WTC11 (cell line): ENCODE results near the gene FASTKD3. TPM values are rescaled to one million over a fixed set of nuclear protein-coding genes. Genes with fewer than 3 reads are reported as not detected.

Source experiments
- ATAC-seq: fragments of 200-7000 bp; cut with Tn5 transposase; 2 replicates; pipeline ENCODE4 v1.10.0; 2021; ENCODE audit warnings: mild to moderate bottlenecking, moderate library complexity
- CTCF ChIA-PET: fragments of 300-600 bp; sonication (Branson Sonifier 250); formaldehyde crosslinking; loops from one replicate; lab custom pipeline; 2021; ENCODE audit warnings: antibody characterized with exemption; lab: Charles Lee
- POLR2A ChIA-PET: fragments of 350-600 bp; sonication (Branson Sonifier 250); formaldehyde crosslinking; loops from one replicate; lab custom pipeline; 2021; ENCODE audit warnings: antibody characterized with exemption; lab: Charles Lee
- DNase-seq: peaks from one replicate; pipeline ENCODE4 v3.0.0; 2021; ENCODE audit warnings: low spot score
- H3K27ac Mint-ChIP-seq: 2 replicates; pipeline ENCODE4 v1.8.0; 2021; ENCODE audit warnings: mixed read lengths
- H3K27me3 Mint-ChIP-seq: 2 replicates; pipeline ENCODE4 v1.8.0; 2021; ENCODE audit warnings: low read depth, mild to moderate bottlenecking, moderate library complexity, mixed read lengths
- H3K36me3 Mint-ChIP-seq: 2 replicates; pipeline ENCODE4 v1.8.0; 2021; ENCODE audit warnings: mixed read lengths
- H3K4me1 Mint-ChIP-seq: 2 replicates; pipeline ENCODE4 v1.8.0; 2022; ENCODE audit warnings: mixed read lengths
- H3K4me3 Mint-ChIP-seq: 2 replicates; pipeline ENCODE4 v1.8.0; 2021; ENCODE audit warnings: mild to moderate bottlenecking, moderate library complexity, mixed read lengths
- H3K9me3 Mint-ChIP-seq: 2 replicates; pipeline ENCODE4 v1.8.0; 2021; ENCODE audit warnings: mixed read lengths
- CBFB ChIP-seq: sonication (generic); formaldehyde crosslinking; IDR thresholded peaks from 2 replicates; pipeline ENCODE4 v1.8.1; 2022; ENCODE audit warnings: mild to moderate bottlenecking, low read depth, missing genetic modification reagents
- CREM ChIP-seq: sonication (generic); formaldehyde crosslinking; IDR thresholded peaks from 2 replicates; pipeline ENCODE4 v1.8.1; 2022; ENCODE audit warnings: mild to moderate bottlenecking, missing genetic modification reagents, moderate library complexity
- E2F5 ChIP-seq: sonication (generic); formaldehyde crosslinking; IDR thresholded peaks from 2 replicates; pipeline ENCODE4 v1.8.1; 2022; ENCODE audit warnings: mild to moderate bottlenecking, moderate library complexity, missing genetic modification reagents
- ESRRA ChIP-seq: sonication (generic); formaldehyde crosslinking; IDR thresholded peaks from 2 replicates; pipeline ENCODE4 v1.8.1; 2022; ENCODE audit warnings: mild to moderate bottlenecking, missing genetic modification reagents, borderline replicate concordance
- FOXP1 ChIP-seq: sonication (generic); formaldehyde crosslinking; IDR thresholded peaks from 2 replicates; pipeline ENCODE4 v1.8.0; 2022; ENCODE audit warnings: missing genetic modification reagents, mild to moderate bottlenecking, moderate library complexity, borderline replicate concordance
- IRF1 ChIP-seq: sonication (generic); formaldehyde crosslinking; IDR thresholded peaks from 2 replicates; pipeline ENCODE4 v1.8.0; 2023; ENCODE audit warnings: missing genetic modification reagents
- PRDM15 ChIP-seq: sonication (generic); formaldehyde crosslinking; IDR thresholded peaks from 2 replicates; pipeline ENCODE4 v1.8.0; 2022; ENCODE audit warnings: missing genetic modification reagents
- ZBTB43 ChIP-seq: sonication (generic); formaldehyde crosslinking; IDR thresholded peaks from 2 replicates; pipeline ENCODE4 v1.8.1; 2023; ENCODE audit warnings: mild to moderate bottlenecking, missing genetic modification reagents
- ZNF219 ChIP-seq: sonication (generic); formaldehyde crosslinking; IDR thresholded peaks from 2 replicates; pipeline ENCODE4 v1.8.0; 2023; ENCODE audit warnings: missing genetic modification reagents, mild to moderate bottlenecking, borderline replicate concordance
- ZNF263 ChIP-seq: sonication (generic); formaldehyde crosslinking; IDR thresholded peaks from 2 replicates; pipeline ENCODE4 v1.8.1; 2022; ENCODE audit warnings: low read depth, mild to moderate bottlenecking, moderate library complexity, missing genetic modification reagents
- ZNF671 ChIP-seq: fragments of 250-450 bp; sonication (Bioruptor Pico); IDR thresholded peaks from 2 replicates; pipeline ENCODE4 v1.8.0; 2021; ENCODE audit warnings: mild to moderate bottlenecking
- total RNA-seq: library from RNA; stranded (reverse); gene quantifications from 3 replicates; pipeline ENCODE4 v1.2.3, GENCODE V29; 2021
- TF ChIP-seq, protein P1 (sequence below): sonication (generic); formaldehyde crosslinking; IDR thresholded peaks from 2 replicates; pipeline ENCODE4 v1.8.0; 2023; ENCODE audit warnings: mild to moderate bottlenecking, missing genetic modification reagents

The FASTKD3 gene
- total RNA-seq, 1 experiment from 2014 or later: 8.7 TPM

DNA sequence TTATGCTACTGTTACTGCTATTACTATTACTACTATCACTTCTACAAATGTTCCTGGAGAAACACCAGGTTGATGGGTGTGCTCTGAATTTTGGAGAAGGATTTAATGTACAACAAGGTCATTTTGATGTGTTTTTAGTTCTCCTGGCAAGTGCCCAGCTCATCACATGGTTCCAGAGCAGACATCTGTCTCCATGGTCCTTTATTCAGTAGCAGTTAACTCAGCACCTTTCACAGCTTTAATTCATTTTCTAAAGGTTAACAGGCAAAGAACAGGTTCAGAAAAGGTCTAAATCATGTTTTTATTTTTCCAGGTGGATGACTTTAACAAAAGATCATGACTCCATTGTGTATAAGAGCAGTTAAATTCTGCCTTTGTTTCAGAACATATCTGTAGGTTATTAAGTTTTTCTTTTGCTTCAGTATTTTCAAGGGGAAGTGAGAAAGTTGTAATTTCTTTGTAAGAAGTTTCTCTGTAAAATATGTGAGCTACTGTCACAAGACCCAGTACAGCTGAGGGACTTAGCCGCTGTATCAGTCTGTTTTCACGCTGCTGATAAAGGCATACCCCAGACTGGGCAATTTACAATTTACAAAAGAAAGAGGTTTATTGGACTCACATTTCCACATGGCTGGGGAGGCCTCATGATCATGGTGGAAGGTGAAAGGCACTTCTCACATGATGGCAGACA lies 42.1 kb upstream of the FASTKD3 start:
- POLR2A ChIA-PET: no interaction called here
- peaks cover 48% of the 10 kb centered on the region for H3K36me3 Mint-ChIP-seq
- DNase-seq: no peak
- H3K27ac Mint-ChIP-seq: no peak overlapping the region
- peaks cover 53% of the 10 kb centered on the region for H3K9me3 Mint-ChIP-seq
- H3K4me1 Mint-ChIP-seq: no peaks in the 10 kb centered on the region
- TF ChIP-seq ZNF263 (CRISPR knock-in tag) (no peak), ESRRA (no peak), FOXP1 (CRISPR knock-in tag) (no peak), CBFB (CRISPR knock-in tag) (no peak), ZBTB43 (CRISPR knock-in tag) (no peak), ZNF671 (no peak)
- TF ChIP-seq, protein P1, sequence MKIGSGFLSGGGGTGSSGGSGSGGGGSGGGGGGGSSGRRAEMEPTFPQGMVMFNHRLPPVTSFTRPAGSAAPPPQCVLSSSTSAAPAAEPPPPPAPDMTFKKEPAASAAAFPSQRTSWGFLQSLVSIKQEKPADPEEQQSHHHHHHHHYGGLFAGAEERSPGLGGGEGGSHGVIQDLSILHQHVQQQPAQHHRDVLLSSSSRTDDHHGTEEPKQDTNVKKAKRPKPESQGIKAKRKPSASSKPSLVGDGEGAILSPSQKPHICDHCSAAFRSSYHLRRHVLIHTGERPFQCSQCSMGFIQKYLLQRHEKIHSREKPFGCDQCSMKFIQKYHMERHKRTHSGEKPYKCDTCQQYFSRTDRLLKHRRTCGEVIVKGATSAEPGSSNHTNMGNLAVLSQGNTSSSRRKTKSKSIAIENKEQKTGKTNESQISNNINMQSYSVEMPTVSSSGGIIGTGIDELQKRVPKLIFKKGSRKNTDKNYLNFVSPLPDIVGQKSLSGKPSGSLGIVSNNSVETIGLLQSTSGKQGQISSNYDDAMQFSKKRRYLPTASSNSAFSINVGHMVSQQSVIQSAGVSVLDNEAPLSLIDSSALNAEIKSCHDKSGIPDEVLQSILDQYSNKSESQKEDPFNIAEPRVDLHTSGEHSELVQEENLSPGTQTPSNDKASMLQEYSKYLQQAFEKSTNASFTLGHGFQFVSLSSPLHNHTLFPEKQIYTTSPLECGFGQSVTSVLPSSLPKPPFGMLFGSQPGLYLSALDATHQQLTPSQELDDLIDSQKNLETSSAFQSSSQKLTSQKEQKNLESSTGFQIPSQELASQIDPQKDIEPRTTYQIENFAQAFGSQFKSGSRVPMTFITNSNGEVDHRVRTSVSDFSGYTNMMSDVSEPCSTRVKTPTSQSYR (CRISPR knock-in tag): no peak
- ATAC-seq: no peak
- CTCF ChIA-PET: interaction anchor here (1.0 to 1.5 kb wide), 2 partner anchors 14 to 17 kb away, joined by 3 to 4 read pairs; no protein-coding TSS in a partner anchor
- peaks cover 6% of the 10 kb centered on the region for H3K27me3 Mint-ChIP-seq
- H3K4me3 Mint-ChIP-seq: no peak overlapping the region

- Mint-ChIP-seq H3K9me3 (peaks cover 53% of the 10 kb centered on the region), H3K27ac (no peak overlapping the region), H3K27me3 (peaks cover 6% of the 10 kb centered on the region), H3K36me3 (peaks cover 57% of the 10 kb centered on the region), H3K4me1 (no peaks in the 10 kb centered on the region), H3K4me3 (no peak overlapping the region)
- POLR2A ChIA-PET: no interaction called here
- TF ChIP-seq PRDM15 (CRISPR knock-in tag) (no peak), IRF1 (CRISPR knock-in tag) (no peak), CBFB (CRISPR knock-in tag) (no peak), ESRRA (no peak), ZNF219 (CRISPR knock-in tag) (no peak), CREM (no peak), E2F5 (CRISPR knock-in tag) (no peak)
- TF ChIP-seq, all 79 proteins: peak for 0
- DNase-seq (no peak), ATAC-seq (no peak)
- CTCF ChIA-PET: no interaction called here
Measured at GRCh38 chr5:7908317-7908716, 39.5 kb upstream of the FASTKD3 start.
